Kidney tubule cell (primary cell): ENCODE results near the gene ZNF319.

Experiments
- DNase-seq: peaks from one replicate; pipeline ENCODE4 v3.0.0-alpha.2; 2018; ENCODE audit warnings: low spot score

The ZNF319 gene

GRCh38 chr16:57999971-58000705, at the start of gene ZNF319:
Gene ZNF319, minus strand, starts transcription at chr16:58000672. Its CDS starts 2,407 bp downstream, at chr16:57998265.
- DNase-seq = peak; percentile 14

GRCh38 chr16:58049232-58050185, 49.0 kb upstream of the ZNF319 start:
- DNase-seq = no peak

GRCh38 chr16:58048494-58049231, 48.2 kb upstream of the ZNF319 start:
- no peak for DNase-seq

GRCh38 chr16:58047557-58048348, 47.3 kb upstream of the ZNF319 start:
- DNase-seq = no peak

GRCh38 chr16:58046936-58047335, 46.5 kb upstream of the ZNF319 start:
- no peak for DNase-seq

- no peak for DNase-seq
Observed at GRCh38 chr16:58046054-58046881, 45.8 kb upstream of the ZNF319 start.

- no peak for DNase-seq
Observed at GRCh38 chr16:58045096-58045495, 44.6 kb upstream of the ZNF319 start.

- no peak for DNase-seq
Observed at GRCh38 chr16:58044266-58045019, 44.0 kb upstream of the ZNF319 start.

- DNase-seq = no peak
Observed at GRCh38 chr16:58043571-58044155, 43.2 kb upstream of the ZNF319 start.

- DNase-seq = no peak
Observed at GRCh38 chr16:58042886-58043515, 42.5 kb upstream of the ZNF319 start.

GRCh38 chr16:58042001-58042885, 41.8 kb upstream of the ZNF319 start:
- no peak for DNase-seq

- no peak for DNase-seq
Observed at GRCh38 chr16:58041628-58041955, 41.1 kb upstream of the ZNF319 start.

- DNase-seq = no peak
Observed at GRCh38 chr16:58040945-58041627, 40.6 kb upstream of the ZNF319 start.

- DNase-seq = no peak
Observed at GRCh38 chr16:58040496-58040846, 40.0 kb upstream of the ZNF319 start.

- no peak for DNase-seq
Observed at GRCh38 chr16:58039829-58040495, 39.5 kb upstream of the ZNF319 start.

GRCh38 chr16:58038219-58038641, 37.8 kb upstream of the ZNF319 start:
- no peak for DNase-seq
